HG02981 (cell line): ENCODE results near the gene ZNF385B.

Experiments used
- ATAC-seq: cut with Tn5 transposase; IDR thresholded peaks from one replicate; pipeline ENCODE4 v1.9.1; 2021; ENCODE audit warnings: mild to moderate bottlenecking, moderate library complexity; ENCODE audit not compliant: unreplicated experiment

The ZNF385B gene

GRCh38 chr2:179454443-179455171 is 406.8 kb downstream of the ZNF385B start:
- no peak for ATAC-seq

- ATAC-seq = peak; percentile 76
Measured at GRCh38 chr2:179449010-179449409, 412.4 kb downstream of the ZNF385B start.

- no peak for ATAC-seq
Measured at GRCh38 chr2:179447839-179448447, 413.5 kb downstream of the ZNF385B start.

- no peak for ATAC-seq
Measured at GRCh38 chr2:179447421-179447820, 414.0 kb downstream of the ZNF385B start.

- no peak for ATAC-seq
Measured at GRCh38 chr2:179446476-179447141, 414.8 kb downstream of the ZNF385B start.

- ATAC-seq = no peak
Measured at GRCh38 chr2:179444056-179444455, 417.4 kb downstream of the ZNF385B start.

GRCh38 chr2:179443180-179443579 is 418.2 kb downstream of the ZNF385B start:
- no peak for ATAC-seq

GRCh38 chr2:179442206-179442605 is 419.2 kb downstream of the ZNF385B start:
- ATAC-seq = no peak

- ATAC-seq = no peak
Measured at GRCh38 chr2:179441551-179441950, 419.9 kb downstream of the ZNF385B start.

GRCh38 chr2:179440642-179441251 is 420.7 kb downstream of the ZNF385B start:
- peak; percentile 54 for ATAC-seq

GRCh38 chr2:179438654-179439053 is 422.8 kb downstream of the ZNF385B start:
- no peak for ATAC-seq

- ATAC-seq = no peak
Measured at GRCh38 chr2:179437430-179437829, 424.0 kb downstream of the ZNF385B start.

- no peak for ATAC-seq
Measured at GRCh38 chr2:179435566-179435965, 425.8 kb downstream of the ZNF385B start.

GRCh38 chr2:179435000-179435399 is 426.4 kb downstream of the ZNF385B start:
- no peak for ATAC-seq

GRCh38 chr2:179434357-179434756 is 427.1 kb downstream of the ZNF385B start:
- no peak for ATAC-seq

- no peak for ATAC-seq
Measured at GRCh38 chr2:179432751-179433150, 428.7 kb downstream of the ZNF385B start.

- no peak for ATAC-seq
Measured at GRCh38 chr2:179429597-179429996, 431.8 kb downstream of the ZNF385B start.

GRCh38 chr2:179429060-179429471 is 432.3 kb downstream of the ZNF385B start:
- ATAC-seq = no peak

GRCh38 chr2:179428649-179429048 is 432.8 kb downstream of the ZNF385B start:
- ATAC-seq = no peak

- ATAC-seq = no peak
Measured at GRCh38 chr2:179427065-179427464, 434.3 kb downstream of the ZNF385B start.

- no peak for ATAC-seq
Measured at GRCh38 chr2:179424571-179424970, 436.8 kb downstream of the ZNF385B start.
